Ovary (tissue), 3 donors: Measurements from ENCODE around the gene WDR53.

Source experiments
- POLR2A ChIP-seq: fragments of 450-650 bp; IDR thresholded peaks from one replicate; pipeline ENCODE4 v1.6.1; 2017; ENCODE audit warnings: antibody characterized with exemption, mild to moderate bottlenecking, moderate library complexity
- TF ChIP-seq, protein P1 (sequence below), 3 donors: fragments of 450-650 bp in 2 of 3; fragments of 200-600 bp in 1 of 3; IDR thresholded peaks; one replicate each; pipeline versions ENCODE4 v1.5.1 to v1.8.0; 2016 to 2022; ENCODE audit warnings: antibody characterized with exemption in 3 of 3, mild to moderate bottlenecking in 1 of 3
- donor health status: DM: no; HTN: no; CAD: no.

- TF ChIP-seq, protein P1, sequence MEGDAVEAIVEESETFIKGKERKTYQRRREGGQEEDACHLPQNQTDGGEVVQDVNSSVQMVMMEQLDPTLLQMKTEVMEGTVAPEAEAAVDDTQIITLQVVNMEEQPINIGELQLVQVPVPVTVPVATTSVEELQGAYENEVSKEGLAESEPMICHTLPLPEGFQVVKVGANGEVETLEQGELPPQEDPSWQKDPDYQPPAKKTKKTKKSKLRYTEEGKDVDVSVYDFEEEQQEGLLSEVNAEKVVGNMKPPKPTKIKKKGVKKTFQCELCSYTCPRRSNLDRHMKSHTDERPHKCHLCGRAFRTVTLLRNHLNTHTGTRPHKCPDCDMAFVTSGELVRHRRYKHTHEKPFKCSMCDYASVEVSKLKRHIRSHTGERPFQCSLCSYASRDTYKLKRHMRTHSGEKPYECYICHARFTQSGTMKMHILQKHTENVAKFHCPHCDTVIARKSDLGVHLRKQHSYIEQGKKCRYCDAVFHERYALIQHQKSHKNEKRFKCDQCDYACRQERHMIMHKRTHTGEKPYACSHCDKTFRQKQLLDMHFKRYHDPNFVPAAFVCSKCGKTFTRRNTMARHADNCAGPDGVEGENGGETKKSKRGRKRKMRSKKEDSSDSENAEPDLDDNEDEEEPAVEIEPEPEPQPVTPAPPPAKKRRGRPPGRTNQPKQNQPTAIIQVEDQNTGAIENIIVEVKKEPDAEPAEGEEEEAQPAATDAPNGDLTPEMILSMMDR (IDR thresholded peaks at IDR 0.05): no peak
- TF ChIP-seq POLR2A: no peak
Observed at GRCh38 chr3:196514350-196514716, 54.0 kb downstream of the WDR53 start.
